ENCODE measurements around the gene ANGEL2.

- TF ChIP-seq, protein P1, sequence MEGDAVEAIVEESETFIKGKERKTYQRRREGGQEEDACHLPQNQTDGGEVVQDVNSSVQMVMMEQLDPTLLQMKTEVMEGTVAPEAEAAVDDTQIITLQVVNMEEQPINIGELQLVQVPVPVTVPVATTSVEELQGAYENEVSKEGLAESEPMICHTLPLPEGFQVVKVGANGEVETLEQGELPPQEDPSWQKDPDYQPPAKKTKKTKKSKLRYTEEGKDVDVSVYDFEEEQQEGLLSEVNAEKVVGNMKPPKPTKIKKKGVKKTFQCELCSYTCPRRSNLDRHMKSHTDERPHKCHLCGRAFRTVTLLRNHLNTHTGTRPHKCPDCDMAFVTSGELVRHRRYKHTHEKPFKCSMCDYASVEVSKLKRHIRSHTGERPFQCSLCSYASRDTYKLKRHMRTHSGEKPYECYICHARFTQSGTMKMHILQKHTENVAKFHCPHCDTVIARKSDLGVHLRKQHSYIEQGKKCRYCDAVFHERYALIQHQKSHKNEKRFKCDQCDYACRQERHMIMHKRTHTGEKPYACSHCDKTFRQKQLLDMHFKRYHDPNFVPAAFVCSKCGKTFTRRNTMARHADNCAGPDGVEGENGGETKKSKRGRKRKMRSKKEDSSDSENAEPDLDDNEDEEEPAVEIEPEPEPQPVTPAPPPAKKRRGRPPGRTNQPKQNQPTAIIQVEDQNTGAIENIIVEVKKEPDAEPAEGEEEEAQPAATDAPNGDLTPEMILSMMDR (conservative IDR thresholded peaks at IDR 0.05 in 1 of 2, IDR thresholded peaks at IDR 0.05 in 1 of 2; ENCODE audit: extremely low read depth in 1 of 2, insufficient read depth in 1 of 2, low read depth in 1 of 2, low read length in 2 of 2), result no peak
- no peak for TF ChIP-seq EZH2 (IDR thresholded peaks at IDR 0.05; ENCODE audit: borderline replicate concordance, low read length)
Observed at GRCh38 chr1:213055767-213056166, 40.1 kb upstream of the ANGEL2 start.

Data from mammary epithelial cell (primary cell).